GM06990 (cell line): ENCODE data around the gene FAM149A.

Source experiments
- DNase-seq: peaks from one replicate; pipeline ENCODE4 v3.0.0-alpha.2; 2011; ENCODE audit not compliant: insufficient read length; ENCODE audit errors: extremely low read depth
- H3K27me3 ChIP-seq: replicated peaks from 2 replicates; pipeline ENCODE4 v1.6.0; 2011; ENCODE audit warnings: low read length; ENCODE audit not compliant: control insufficient read depth, insufficient read depth
- H3K36me3 ChIP-seq: 2 replicates; pipeline ENCODE4 v1.5.1; 2011; ENCODE audit warnings: low read length; ENCODE audit not compliant: control insufficient read depth, insufficient read depth
- H3K4me3 ChIP-seq: replicated peaks from 2 replicates; pipeline ENCODE4 v1.5.1; 2011; ENCODE audit warnings: low read depth, mild to moderate bottlenecking, control low read depth, low read length
- CTCF ChIP-seq: IDR thresholded peaks from 2 replicates; pipeline ENCODE4 v1.5.1; 2011; ENCODE audit warnings: low read length, control low read depth, mild to moderate bottlenecking, inconsistent platforms; ENCODE audit not compliant: insufficient read depth, poor library complexity, severe bottlenecking

FAM149A gene

DNA sequence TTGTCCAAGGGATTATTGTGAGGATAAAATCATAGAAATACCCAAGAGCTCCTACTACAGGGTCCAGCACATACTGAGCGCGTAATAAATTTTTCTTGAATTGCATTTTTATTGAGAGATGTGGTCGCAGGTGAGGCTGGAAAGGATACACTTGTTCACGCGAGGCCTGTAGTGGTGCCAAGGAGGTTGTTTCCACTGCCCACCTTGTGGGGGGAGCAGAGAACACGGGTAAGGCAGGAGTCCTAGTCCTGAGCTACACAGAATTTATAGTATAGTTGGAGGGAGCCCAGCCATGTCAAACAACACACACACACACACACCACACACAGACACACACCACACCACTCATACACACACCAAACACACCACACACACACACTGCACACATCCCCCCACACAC, 55.1 kb downstream of the FAM149A start:
- no peaks in the 10 kb centered on the region for H3K27me3 ChIP-seq
- DNase-seq, result no peak
- H3K36me3 ChIP-seq, result no peaks in the 10 kb centered on the region
- no peak overlapping the region for H3K4me3 ChIP-seq
- TF ChIP-seq CTCF, result no peak

DNA sequence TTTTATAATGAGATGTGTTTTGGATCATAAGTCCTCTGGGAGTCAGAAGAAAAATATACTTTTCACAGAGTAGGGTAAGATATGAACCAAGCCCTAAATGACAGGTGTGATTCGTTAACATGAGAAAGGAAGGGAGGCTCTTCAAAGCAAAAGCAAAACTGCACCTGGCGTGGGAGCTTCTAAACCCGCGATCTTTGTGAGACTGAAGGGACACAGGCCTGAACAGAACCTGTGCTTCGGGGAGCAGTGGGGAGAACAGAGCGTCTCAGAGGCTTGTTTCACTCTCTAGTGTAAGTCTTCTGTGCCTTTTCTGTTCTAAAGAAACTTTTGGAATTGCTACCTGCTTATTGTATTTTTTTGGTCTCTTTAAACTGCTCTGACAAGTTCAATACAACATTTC, 56.6 kb downstream of the FAM149A start:
- DNase-seq, result no peak
- H3K36me3 ChIP-seq, result no peaks in the 10 kb centered on the region
- H3K27me3 ChIP-seq, result no peaks in the 10 kb centered on the region
- no peak for TF ChIP-seq CTCF
- peak overlapping the region; percentile 15 for H3K4me3 ChIP-seq

- no peak for TF ChIP-seq CTCF
Measured at GRCh38 chr4:186166852-186167512, 62.5 kb downstream of the FAM149A start.

DNA sequence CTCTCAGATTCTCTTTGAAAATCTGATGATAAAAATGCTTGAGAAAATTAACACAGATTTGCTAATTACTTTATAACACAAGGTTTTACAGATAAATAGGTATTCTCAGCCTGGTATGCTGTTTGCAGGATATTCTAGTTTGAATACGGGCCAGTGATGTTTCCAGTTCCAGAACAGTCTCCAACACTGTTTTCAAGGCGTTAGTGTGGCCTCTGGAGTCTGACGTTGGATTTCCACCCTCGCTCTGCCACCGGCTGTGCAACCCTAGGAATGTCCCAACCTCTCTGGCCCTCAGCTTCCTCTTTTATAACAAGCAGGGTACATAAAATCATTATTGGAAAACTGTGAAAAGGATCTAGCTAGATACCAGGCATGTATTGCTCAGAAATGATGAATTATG, 63.1 kb downstream of the FAM149A start:
- H3K27me3 ChIP-seq, result no peaks in the 10 kb centered on the region
- no peak for DNase-seq
- TF ChIP-seq CTCF, result no peak
- no peaks in the 10 kb centered on the region for H3K36me3 ChIP-seq
- H3K4me3 ChIP-seq, result no peak overlapping the region

More at GRCh38 chr4:186166852-186167512, 62.5 kb downstream of the FAM149A start:
- H3K27me3 ChIP-seq, result no peaks in the 10 kb centered on the region
- no peak for DNase-seq
- H3K4me3 ChIP-seq, result no peak overlapping the region
- H3K36me3 ChIP-seq, result no peaks in the 10 kb centered on the region

- Histone ChIP-seq H3K4me3 (no peak overlapping the region), H3K36me3 (no peaks in the 10 kb centered on the region), H3K27me3 (no peaks in the 10 kb centered on the region)
- no peak for DNase-seq
- TF ChIP-seq CTCF, result no peak
Measured at GRCh38 chr4:186168750-186169149, 64.2 kb downstream of the FAM149A start.
